Measurements from ENCODE around the gene DCBLD1. TPM values are rescaled to one million over a fixed set of nuclear protein-coding genes. Genes with fewer than 3 reads are reported as not detected.

DCBLD1 gene
- total and polyA plus RNA-seq, 7 donors = 2.3 to 16.3 (median 6.8) TPM

DNA sequence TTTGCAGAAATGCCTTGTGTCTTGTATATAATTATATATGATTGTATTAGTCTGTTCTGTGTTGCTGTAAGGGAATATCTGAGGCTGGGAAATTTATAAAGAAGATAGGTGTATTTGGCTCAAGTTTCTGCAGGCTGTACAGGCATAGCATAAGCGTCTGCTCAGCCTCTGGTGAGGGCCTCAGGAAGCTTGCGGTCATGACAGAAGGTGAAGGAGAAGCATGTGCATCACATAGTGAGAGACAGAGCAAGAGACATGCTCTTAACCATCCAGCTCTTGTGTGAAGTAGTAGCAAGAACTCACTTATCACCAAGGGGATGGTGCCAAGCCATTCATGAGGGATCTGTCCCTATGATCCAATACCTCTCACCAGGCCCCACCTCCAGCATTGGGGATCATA is 6.5 kb downstream of the DCBLD1 start:
- no peak for DNase-seq
- TF ChIP-seq POLR2A (IDR thresholded peaks at IDR 0.05) (no peak), POLR2AphosphoS5 (IDR thresholded peaks at IDR 0.05) (no peak), EP300 (IDR thresholded peaks at IDR 0.05) (no peak)
- TF ChIP-seq, protein P1, sequence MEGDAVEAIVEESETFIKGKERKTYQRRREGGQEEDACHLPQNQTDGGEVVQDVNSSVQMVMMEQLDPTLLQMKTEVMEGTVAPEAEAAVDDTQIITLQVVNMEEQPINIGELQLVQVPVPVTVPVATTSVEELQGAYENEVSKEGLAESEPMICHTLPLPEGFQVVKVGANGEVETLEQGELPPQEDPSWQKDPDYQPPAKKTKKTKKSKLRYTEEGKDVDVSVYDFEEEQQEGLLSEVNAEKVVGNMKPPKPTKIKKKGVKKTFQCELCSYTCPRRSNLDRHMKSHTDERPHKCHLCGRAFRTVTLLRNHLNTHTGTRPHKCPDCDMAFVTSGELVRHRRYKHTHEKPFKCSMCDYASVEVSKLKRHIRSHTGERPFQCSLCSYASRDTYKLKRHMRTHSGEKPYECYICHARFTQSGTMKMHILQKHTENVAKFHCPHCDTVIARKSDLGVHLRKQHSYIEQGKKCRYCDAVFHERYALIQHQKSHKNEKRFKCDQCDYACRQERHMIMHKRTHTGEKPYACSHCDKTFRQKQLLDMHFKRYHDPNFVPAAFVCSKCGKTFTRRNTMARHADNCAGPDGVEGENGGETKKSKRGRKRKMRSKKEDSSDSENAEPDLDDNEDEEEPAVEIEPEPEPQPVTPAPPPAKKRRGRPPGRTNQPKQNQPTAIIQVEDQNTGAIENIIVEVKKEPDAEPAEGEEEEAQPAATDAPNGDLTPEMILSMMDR (IDR thresholded peaks at IDR 0.05) = no peak
- Histone ChIP-seq H3K27ac (no peak overlapping the region), H3K27me3 (no peaks in the 10 kb centered on the region), H3K4me3 (no peak overlapping the region), H3K4me1 (peaks cover 0 to 8% (median 6%) of the 10 kb centered on the region in 4 donors), H3K9me3 (no peaks in the 10 kb centered on the region), H3K36me3 (no peaks in the 10 kb centered on the region)
- intact Hi-C loops (cut with DNase I) = loop anchor here (10.0 kb wide), 1 partner anchor 116 kb away; the partner anchor contains the start of gene GOPC
- 94 to 95% methylated on average over 2 of the region's 2 CpGs for WGBS, 2 donors

DNA sequence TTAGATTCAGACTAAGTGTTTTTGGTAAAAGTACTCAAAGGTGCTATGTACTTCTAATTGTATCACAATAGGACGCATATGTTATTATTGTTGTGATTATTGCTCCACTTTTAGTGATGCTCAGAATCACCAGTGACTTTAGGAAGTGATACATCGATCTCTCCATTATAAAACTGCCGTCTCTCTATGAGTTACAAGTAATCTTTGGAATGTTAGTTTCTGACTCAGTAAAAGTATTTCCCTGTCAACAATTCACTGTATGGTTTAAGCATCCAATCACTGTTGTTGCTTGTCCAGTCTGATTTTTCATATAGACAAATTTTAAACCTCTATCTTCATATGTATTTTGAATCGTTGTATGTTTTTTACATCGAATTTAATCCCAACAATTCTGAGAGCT is 9.4 kb downstream of the DCBLD1 start:
- TF ChIP-seq, protein P1 (IDR thresholded peaks at IDR 0.05) = no peak
- TF ChIP-seq POLR2AphosphoS5 (IDR thresholded peaks at IDR 0.05) = no peak
- DNase-seq = no peak
- no peak overlapping the region for H3K27ac ChIP-seq
- H3K27me3 ChIP-seq = no peaks in the 10 kb centered on the region
- no peak overlapping the region for H3K4me3 ChIP-seq
- H3K4me1 ChIP-seq = peaks cover 0 to 5% (median 2%) of the 10 kb centered on the region in 4 donors
- H3K36me3 ChIP-seq = no peaks in the 10 kb centered on the region
- no peaks in the 10 kb centered on the region for H3K9me3 ChIP-seq
- 90% methylated on average over 5 of the region's 5 CpGs for WGBS, 2 donors
- intact Hi-C loops (cut with DNase I) = no loop called here

DNA sequence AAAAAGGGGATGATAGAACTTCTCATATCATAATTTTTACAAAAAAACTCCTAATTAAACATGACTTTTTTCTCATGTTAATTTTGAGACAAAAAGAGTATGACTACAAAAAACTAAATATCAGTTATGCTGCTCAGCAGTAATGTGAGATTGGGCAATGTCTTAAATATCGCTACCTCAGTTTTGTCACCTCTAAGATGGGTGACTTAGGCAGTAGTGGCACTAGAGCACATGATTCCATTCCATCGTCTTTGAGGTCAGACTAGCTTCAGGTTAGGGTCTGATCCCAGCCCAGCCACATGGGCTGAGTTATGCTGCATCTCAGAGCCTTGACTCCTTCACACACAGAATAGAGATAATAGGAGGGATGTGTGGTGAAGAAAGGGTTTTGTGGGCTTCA is 11.0 kb downstream of the DCBLD1 start:
- H3K27ac ChIP-seq = no peak overlapping the region
- DNase-seq = no peak
- no peaks in the 10 kb centered on the region for H3K36me3 ChIP-seq
- no peaks in the 10 kb centered on the region for H3K9me3 ChIP-seq
- no peaks in the 10 kb centered on the region for H3K27me3 ChIP-seq
- H3K4me3 ChIP-seq = no peak overlapping the region
- intact Hi-C loops (cut with DNase I) = no loop called here
- TF ChIP-seq EP300 (IDR thresholded peaks at IDR 0.05) (no peak), POLR2AphosphoS5 (IDR thresholded peaks at IDR 0.05) (no peak)
- peaks cover 0 to 5% (median 2%) of the 10 kb centered on the region in 4 donors for H3K4me1 ChIP-seq
- 93 to 94% methylated on average over 2 of the region's 2 CpGs for WGBS, 2 donors

DNA sequence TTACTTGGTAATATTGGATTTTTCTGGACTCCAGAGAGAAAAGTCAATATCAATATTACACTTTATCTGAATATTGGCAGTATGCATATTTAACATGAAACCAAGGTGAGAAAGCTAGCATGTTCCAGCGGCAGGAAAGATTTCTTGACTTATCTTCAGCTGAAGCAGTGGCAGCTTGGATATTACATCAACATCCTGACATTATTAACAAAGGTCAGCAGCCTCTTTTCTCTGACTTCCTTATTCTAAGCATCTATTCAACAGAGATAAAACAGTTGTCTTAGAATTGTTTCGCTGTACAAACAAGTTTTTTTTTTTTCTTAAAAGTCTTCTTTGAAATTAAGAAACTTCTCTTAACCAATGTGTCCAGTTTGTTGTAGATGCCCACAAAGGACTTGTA is 11.8 kb downstream of the DCBLD1 start:
- no peaks in the 10 kb centered on the region for H3K27me3 ChIP-seq
- H3K36me3 ChIP-seq = no peaks in the 10 kb centered on the region
- peaks cover 0 to 5% (median 2%) of the 10 kb centered on the region in 4 donors for H3K4me1 ChIP-seq
- TF ChIP-seq, protein P1 (IDR thresholded peaks at IDR 0.05) = no peak
- 61 to 75% methylated on average over 2 of the region's 2 CpGs for WGBS, 2 donors
- intact Hi-C loops (cut with DNase I) = no loop called here
- no peaks in the 10 kb centered on the region for H3K9me3 ChIP-seq
- DNase-seq = no peak
- no peak overlapping the region for H3K4me3 ChIP-seq
- H3K27ac ChIP-seq = peak overlapping the region in 2 of 4 donors; percentile 23 to 34

GRCh38 chr6:117494694-117495318 is 12.3 kb downstream of the DCBLD1 start:
- H3K4me1 ChIP-seq = peaks cover 0 to 5% (median 2%) of the 10 kb centered on the region in 4 donors
- TF ChIP-seq POLR2A (IDR thresholded peaks at IDR 0.05) (no peak), EP300 (IDR thresholded peaks at IDR 0.05) (no peak), POLR2AphosphoS5 (IDR thresholded peaks at IDR 0.05) (no peak)
- TF ChIP-seq, protein P1 (IDR thresholded peaks at IDR 0.05) = no peak
- no peaks in the 10 kb centered on the region for H3K36me3 ChIP-seq
- DNase-seq = no peak
- intact Hi-C loops (cut with DNase I) = no loop called here
- no peaks in the 10 kb centered on the region for H3K27me3 ChIP-seq
- H3K4me3 ChIP-seq = no peak overlapping the region
- WGBS, 2 donors = 39 to 63% methylated on average over 3 of the region's 3 CpGs
- no peaks in the 10 kb centered on the region for H3K9me3 ChIP-seq
- peak overlapping the region in 2 of 4 donors; percentile 23 to 34 for H3K27ac ChIP-seq
